ENCODE data around the gene SLC30A3. TPM values are rescaled to one million over a fixed set of nuclear protein-coding genes. Genes with fewer than 3 reads are reported as not detected.
"Not testable (repeated sequence)": the region's sequence is repeated elsewhere in the genome, so short reads cannot be mapped to it uniquely, and the experiment has no call there.

Gene SLC30A3
- total RNA-seq, 1 donor from 2014 or later: not detected

- no peak overlapping the region for H3K27ac Mint-ChIP-seq
- no peaks in the 10 kb centered on the region for H3K9me3 Mint-ChIP-seq (ENCODE audit: low read depth)
- H3K4me3 Mint-ChIP-seq (ENCODE audit: low read depth): no peak overlapping the region
- TF ChIP-seq CTCF (IDR thresholded peaks at IDR 0.05; ENCODE audit: unreplicated experiment): no peak
- DNase-seq (ENCODE audit: low spot score, unreplicated experiment): no peak
- H3K27me3 Mint-ChIP-seq: peaks cover 23% of the 10 kb centered on the region
- H3K4me1 Mint-ChIP-seq (ENCODE audit: low read depth): no peaks in the 10 kb centered on the region
- H3K36me3 Mint-ChIP-seq (ENCODE audit: insufficient read depth): no peaks in the 10 kb centered on the region
These were observed 7.8 kb upstream of the SLC30A3 start for GRCh38 chr2:27270670-27271069.

- TF ChIP-seq CTCF (IDR thresholded peaks at IDR 0.05; ENCODE audit: unreplicated experiment): no peak
- no peak for DNase-seq (ENCODE audit: low spot score, unreplicated experiment)
- Mint-ChIP-seq H3K36me3 (ENCODE audit: insufficient read depth) (no peaks in the 10 kb centered on the region), H3K9me3 (ENCODE audit: low read depth) (no peaks in the 10 kb centered on the region), H3K4me3 (ENCODE audit: low read depth) (no peak overlapping the region), H3K27ac (no peak overlapping the region), H3K27me3 (peaks cover 23% of the 10 kb centered on the region), H3K4me1 (ENCODE audit: low read depth) (no peaks in the 10 kb centered on the region)
These were observed 7.3 kb upstream of the SLC30A3 start for GRCh38 chr2:27270131-27270530.

- not testable (repeated sequence) for H3K36me3 Mint-ChIP-seq (ENCODE audit: insufficient read depth); H3K4me1 Mint-ChIP-seq (ENCODE audit: low read depth); DNase-seq (ENCODE audit: low spot score, unreplicated experiment); H3K4me3 Mint-ChIP-seq (ENCODE audit: low read depth); H3K27ac Mint-ChIP-seq; H3K9me3 Mint-ChIP-seq (ENCODE audit: low read depth)
- peaks cover 24% of the 10 kb centered on the region for H3K27me3 Mint-ChIP-seq
These were observed 5.4 kb upstream of the SLC30A3 start for GRCh38 chr2:27268296-27268695.

- Mint-ChIP-seq H3K36me3 (ENCODE audit: insufficient read depth) (no peaks in the 10 kb centered on the region), H3K4me3 (ENCODE audit: low read depth) (no peak overlapping the region), H3K9me3 (ENCODE audit: low read depth) (no peaks in the 10 kb centered on the region), H3K4me1 (ENCODE audit: low read depth) (peaks cover 11% of the 10 kb centered on the region), H3K27me3 (peaks cover 39% of the 10 kb centered on the region), H3K27ac (peak overlapping the region; percentile 35)
- no peak for DNase-seq (ENCODE audit: low spot score, unreplicated experiment)
- TF ChIP-seq CTCF (IDR thresholded peaks at IDR 0.05; ENCODE audit: unreplicated experiment): no peak
These were observed 2.7 kb upstream of the SLC30A3 start for GRCh38 chr2:27265536-27265870.

GRCh38 chr2:27264753-27265535 lies 2.1 kb upstream of the SLC30A3 start:
- peak overlapping the region; percentile 35 for H3K27ac Mint-ChIP-seq
- peak; percentile 74 for TF ChIP-seq CTCF (IDR thresholded peaks at IDR 0.05; ENCODE audit: unreplicated experiment)
- peaks cover 11% of the 10 kb centered on the region for H3K4me1 Mint-ChIP-seq (ENCODE audit: low read depth)
- peak; percentile 71 for DNase-seq (ENCODE audit: low spot score, unreplicated experiment)
- no peaks in the 10 kb centered on the region for H3K9me3 Mint-ChIP-seq (ENCODE audit: low read depth)
- H3K27me3 Mint-ChIP-seq: peaks cover 41% of the 10 kb centered on the region
- H3K36me3 Mint-ChIP-seq (ENCODE audit: insufficient read depth): no peaks in the 10 kb centered on the region
- peak overlapping the region; percentile 64 for H3K4me3 Mint-ChIP-seq (ENCODE audit: low read depth)

GRCh38 chr2:27264253-27264752 lies 1.5 kb upstream of the SLC30A3 start:
- H3K4me1 Mint-ChIP-seq (ENCODE audit: low read depth): peaks cover 11% of the 10 kb centered on the region
- DNase-seq (ENCODE audit: low spot score, unreplicated experiment): no peak
- H3K36me3 Mint-ChIP-seq (ENCODE audit: insufficient read depth): no peaks in the 10 kb centered on the region
- no peak overlapping the region for H3K27ac Mint-ChIP-seq
- H3K27me3 Mint-ChIP-seq: peaks cover 40% of the 10 kb centered on the region
- no peaks in the 10 kb centered on the region for H3K9me3 Mint-ChIP-seq (ENCODE audit: low read depth)
- H3K4me3 Mint-ChIP-seq (ENCODE audit: low read depth): peak overlapping the region; percentile 76
- TF ChIP-seq CTCF (IDR thresholded peaks at IDR 0.05; ENCODE audit: unreplicated experiment): no peak

Data from progenitor cell of endocrine pancreas (in vitro differentiated cells).